ENCODE data around the gene SUGCT.
"Not testable (repeated sequence)": the region's sequence is repeated elsewhere in the genome, so short reads cannot be mapped to it uniquely, and the experiment has no call there.

The SUGCT gene

DNA sequence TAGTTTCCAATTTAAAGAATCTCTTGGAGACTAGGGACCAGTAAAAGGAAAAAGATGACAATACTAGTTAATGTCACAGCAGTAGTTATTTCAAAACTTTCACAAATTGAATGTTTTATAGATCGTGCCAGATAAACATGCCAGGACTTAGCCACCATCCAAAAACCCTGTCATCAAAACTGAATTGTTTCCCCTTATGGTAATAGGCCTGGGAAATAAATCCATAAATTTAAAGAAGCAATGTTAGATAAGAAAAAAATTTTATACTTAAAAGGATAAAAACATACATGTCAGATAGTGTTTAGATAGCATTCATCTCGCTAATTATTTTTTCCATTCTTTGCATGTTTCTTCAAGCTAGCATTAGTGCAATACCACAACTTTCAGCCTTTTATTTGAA, 71.2 kb downstream of the SUGCT start:
- no peak for DNase-seq

DNA sequence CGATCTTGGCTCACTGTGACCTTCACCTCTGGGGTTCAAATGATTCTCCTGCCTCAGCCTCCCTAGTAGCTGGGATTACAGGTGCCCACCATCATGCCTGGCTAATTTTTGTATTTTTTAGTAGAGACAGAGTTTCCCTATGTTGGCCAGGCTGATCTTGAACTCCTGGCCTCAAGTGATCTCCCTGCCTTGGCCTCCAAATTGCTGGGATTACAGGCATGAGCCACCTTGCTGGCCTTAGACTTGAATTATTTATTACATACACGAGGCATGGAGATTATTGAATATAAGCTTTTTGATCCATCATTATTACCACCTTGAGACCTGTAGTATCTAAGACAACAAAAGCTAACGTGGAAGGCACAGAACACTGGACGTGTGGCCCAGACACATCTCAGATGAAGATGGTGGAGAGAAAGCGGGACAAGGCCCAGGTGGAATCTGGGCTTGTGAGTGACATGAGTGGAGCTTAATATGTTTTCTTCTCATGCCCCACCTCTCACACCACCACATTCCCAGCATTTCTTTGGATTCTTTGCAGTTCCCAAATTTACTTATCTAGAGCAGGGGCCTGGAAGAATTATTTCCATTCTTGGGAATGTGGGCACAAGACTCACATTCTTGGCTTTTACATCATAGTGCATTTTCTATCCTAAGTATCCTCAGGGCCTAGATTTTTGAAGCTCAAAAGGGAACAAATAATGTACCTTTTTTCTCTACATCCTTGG, 76.6 kb downstream of the SUGCT start:
- DNase-seq: no peak

DNA sequence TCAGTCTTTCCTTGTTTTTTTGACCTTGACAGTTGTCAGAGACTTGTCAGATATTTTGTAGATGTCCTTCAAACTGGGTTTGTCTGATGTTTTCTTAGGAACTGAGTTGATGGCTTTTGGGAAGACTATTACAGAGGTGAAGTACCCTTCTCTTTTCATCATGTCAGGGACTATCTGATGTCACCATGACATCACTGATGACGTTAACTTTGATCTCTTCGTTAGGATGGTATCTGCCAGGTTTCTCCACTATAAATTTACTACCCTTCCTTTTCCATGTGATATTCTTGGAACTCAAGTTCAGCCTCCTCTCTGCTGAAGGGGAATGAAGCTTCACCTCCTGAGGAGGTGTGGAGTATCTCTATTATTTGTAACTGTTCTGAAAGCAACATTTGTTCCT, 78.5 kb downstream of the SUGCT start:
- no peak for DNase-seq

DNA sequence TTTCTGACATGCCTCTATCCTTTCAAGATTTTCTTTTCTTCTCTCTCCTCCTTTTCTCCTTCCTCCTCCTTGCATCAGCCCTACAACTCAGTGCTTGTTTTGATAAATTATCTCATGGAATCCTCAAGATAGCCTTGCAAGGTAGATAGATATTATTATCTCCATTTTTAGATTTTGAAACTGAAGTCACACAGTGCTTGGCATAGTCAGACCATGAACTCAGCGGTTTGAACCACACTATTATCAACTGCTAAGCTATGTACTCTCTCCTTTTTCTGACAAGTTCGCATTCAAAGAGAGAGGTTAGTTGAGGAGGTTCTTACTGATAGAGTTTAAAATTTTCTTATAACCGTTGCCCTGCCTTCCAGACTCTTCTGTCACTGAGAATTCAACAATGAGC, 79.1 kb downstream of the SUGCT start:
- no peak for DNase-seq

DNA sequence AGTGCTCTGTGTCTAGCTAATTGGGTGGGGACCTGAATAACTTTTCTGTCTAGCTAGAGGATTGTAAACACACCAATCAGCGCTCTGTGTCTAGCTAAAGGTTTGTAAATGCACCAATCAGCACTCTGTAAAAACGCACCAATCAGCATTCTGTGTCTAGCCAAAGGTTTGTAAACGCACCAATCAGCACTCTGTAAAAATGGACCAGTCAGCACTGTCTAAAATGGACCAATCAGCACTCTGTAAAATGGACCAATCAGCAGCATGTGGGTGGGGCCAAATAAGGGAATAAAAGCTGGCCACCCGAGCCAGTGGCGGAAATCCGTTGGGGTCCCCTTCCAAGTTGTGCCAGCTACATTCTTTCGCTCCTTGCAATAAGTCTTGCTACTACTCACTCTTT, 83.8 kb downstream of the SUGCT start:
- DNase-seq: not testable (repeated sequence)

DNA sequence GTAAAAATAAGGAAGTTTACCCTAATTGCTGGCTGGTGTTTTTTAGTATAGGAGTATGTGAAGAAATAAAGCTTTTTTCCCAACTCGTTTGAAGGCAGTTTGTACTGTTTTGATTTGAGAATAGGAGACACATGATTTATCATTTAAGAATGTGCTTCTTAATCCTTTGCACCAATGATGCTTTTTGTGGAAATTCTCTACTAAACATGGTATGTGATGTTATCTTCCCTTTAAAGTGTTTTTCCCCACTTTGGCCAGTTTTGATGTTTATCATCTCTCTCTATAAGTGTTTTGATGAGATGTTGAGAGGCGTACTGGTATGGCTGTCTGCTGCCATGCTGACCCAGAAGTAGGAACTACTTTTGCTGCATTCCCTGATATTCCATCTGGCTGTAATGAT, 85.1 kb downstream of the SUGCT start:
- no peak for DNase-seq

DNA sequence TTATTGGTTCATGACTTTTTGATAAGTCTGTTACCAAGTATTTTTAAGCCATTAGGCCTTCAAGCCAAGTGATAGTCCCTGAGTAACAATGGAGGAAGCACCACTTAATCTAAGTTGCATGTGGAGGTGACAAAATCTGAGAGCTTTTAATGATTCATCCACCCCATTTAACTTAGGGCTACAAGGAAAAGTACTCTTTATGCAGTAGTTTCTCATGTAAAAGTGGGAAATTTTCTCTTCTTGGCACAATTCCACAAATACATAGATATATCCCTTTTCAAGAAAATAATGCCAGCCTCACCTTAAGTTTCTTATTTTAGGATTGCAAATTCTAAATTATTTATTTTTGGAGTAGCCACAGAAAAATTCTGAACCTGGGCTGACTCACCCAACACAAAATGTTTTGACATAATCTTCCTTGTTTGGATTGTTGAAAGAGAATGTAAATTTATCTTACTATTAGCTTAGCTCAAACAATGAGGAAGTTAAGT, 85.7 kb downstream of the SUGCT start:
- no peak for DNase-seq

DNA sequence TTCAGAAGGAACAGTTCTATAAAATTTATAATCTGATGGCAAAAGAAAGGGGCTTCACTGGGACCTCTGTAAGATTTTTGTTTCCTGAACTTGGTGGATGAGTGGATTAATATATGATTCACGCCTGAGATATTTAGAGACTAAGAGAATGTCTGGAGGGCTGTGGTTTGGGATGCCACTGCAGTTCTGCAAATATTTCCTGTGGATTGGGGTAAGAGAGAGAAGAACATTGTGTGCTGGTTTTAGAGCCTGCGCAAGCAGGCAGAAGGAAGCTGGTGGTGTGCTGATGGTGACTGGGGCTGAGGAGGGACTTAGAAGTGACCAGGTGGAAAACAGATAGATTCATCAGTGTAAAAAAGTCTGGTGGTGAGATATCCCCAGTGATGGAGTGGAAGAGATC, 87.0 kb downstream of the SUGCT start:
- no peak for DNase-seq

DNA sequence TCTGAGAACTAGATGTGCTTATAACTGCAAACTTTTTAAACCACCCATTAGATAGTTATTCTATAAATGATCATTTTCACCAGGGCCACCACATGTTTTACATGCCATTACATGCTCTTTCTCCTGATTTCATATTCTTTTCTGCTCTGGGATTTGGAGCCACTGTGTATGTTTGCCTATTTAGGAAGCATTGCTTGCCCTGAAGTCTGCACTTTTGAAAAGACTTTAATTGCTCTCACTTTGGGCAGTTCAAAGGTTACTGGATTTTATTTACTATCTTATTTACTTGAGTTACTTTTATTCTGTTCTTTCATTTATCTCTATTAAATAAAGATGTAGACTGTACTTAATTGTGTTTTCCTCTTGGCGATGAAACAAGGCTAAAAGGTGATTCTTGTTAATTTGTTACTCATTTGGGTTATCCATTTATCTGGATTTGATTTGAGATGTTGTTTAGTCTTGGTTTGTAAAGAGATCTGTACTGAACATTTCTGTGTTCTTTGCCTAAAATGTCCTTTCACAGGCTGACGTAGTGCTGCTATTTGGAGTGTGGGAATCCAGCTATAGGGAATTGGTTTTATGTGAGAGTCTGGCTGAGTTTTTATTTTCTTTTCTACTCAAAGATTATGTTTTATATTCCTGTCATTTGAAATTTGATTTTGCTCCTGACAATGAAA, 88.8 kb downstream of the SUGCT start:
- no peak for DNase-seq

DNA sequence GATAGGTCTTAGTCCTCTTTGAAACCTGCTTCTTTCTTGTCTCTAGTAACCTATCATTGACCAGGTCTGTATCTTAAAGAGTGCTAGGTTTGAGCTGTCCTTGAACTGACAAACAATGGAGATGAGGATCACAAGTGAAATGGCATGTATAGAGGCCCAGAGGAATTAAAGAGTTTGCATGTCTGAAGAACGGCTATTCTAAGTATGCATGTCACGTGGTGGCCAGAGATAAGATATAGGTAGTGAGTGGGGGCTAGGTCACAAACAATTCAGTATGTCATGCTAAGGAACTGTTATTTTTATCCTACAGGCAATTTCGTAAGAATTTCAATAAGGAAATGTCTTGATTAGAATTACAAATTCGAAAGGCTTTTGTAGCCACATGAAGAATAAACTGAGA, 95.3 kb downstream of the SUGCT start:
- no peak for DNase-seq

DNA sequence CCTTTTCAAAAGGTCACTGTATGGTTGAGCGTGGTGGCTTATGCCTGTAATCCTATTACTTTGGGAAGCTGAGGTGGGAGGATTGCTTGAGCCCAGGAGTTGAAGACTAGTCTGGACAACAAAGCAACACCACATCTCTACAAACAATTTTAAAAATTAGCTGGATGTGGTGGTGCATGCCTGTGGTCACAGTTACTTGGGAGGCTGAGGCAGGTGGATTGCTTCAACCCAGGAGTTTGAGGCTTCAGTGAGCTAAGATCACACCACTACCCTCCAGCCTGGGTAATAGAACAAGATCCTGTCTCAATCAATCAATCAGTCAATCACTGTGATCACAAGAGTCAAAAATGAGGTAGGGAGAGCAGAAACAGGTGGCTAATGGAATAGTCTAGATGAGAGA, 97.0 kb downstream of the SUGCT start:
- DNase-seq: no peak

DNA sequence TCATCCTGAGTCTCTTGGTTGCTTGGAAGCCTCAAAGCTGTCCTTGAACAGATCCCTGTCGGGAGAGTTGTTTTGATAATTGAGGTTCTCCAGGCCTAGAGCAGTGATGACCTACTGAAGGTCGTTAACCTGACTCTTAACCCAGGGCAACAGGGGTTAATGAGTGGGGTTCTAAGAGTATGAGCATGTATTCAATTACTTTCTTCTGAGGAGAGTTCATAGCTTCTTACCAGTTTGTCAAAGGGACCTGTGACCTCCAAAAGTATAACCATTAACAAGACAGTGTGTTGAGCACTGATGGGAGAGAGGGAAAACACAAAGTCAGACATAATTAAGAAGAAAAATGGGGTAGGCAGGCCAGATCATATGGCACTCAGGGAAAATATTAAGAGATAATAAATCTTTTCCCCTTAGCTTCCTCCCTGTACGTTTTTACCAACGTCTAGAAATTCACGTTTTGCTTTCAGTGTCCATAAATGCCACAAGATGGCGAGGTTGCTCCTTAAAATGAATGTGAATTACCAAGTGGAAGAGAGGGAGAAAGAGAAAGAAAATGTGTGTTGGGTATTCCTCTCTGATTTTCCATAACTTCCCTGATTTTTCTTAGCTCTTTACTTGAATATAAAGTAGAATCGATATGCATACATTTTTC, 97.6 kb downstream of the SUGCT start:
- no peak for DNase-seq

DNA sequence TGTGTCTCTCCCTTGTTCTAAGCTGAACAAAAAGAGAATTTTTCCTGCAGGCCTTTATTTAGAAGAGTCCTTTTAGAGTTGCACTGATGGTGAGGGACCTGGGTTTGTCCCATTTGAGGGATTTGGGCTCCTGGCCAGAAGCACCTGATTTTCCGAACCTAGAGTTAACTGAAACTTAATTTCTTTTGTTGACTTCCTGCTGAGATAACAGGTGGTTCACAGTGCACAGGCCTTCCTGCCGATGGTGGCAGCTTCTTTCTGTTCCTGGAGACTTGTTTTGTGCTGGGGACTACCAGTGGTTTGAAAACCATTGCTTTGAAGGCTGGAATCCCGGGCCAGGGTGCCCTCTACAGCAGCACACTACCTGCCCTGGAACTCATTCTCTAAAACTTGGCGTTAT, 99.2 kb downstream of the SUGCT start:
- DNase-seq: no peak

DNA sequence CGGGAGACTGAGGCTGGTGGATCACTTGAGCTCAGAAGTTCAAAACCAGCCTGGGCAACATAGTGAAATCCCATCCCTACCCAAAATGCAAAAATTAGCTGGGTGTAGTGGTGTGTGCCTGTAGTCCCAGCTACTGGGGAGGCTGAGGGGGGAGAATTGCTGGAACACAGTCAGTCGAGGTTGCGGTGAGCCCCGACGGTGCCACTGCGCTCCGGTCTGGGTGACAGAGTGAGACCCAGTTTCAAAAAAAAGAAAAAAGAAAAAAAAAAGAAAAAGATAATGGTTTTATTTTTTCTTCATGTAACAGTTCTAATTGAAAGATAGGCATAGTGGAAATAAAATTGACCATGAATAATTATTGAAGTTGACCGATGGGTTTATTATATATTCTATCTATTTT, 99.9 kb downstream of the SUGCT start:
- no peak for DNase-seq

DNA sequence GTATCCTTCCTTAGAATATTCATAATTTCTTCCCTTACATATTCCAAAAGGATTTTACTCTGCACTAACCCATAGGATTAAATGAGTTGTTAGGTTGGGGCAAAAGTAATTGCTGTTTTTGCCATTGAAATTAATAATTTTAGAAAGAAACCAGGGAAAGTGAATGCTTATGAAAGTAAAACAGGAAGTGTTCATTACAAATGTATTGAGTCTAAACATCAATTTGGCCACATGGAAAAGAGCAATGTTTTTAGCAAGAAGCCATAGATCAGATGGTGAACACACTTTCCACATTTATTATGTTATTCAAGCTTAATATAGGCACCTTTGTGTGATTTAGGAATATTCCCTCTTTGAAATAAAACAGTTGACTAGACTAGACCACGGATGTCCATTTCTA, 102.9 kb downstream of the SUGCT start:
- no peak for DNase-seq

DNA sequence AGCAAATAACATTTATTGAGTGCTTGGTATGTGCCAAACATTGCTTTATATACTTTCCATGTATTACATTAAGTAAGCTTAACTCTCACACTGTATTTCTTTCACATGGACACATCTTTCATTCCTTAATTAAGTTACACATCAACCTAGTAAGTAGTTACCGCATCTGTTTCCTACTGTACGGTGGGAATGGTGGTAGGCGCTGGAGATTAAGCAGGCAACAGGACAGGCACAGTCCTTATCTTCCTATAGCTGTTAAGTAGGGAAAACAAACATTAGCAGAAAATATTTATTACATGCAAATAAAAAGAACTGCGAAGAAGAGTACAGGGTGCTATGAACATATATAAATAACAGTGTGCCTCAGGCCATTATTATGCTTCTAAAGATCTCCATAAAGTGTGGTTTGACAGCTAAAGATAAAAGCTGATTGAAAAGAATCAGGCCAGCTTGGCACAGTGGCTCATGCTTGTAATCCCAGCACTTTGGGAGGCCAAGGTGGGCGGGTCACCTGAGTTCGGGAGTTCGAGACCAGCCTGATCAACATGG, 105.0 kb downstream of the SUGCT start:
- DNase-seq: no peak

DNA sequence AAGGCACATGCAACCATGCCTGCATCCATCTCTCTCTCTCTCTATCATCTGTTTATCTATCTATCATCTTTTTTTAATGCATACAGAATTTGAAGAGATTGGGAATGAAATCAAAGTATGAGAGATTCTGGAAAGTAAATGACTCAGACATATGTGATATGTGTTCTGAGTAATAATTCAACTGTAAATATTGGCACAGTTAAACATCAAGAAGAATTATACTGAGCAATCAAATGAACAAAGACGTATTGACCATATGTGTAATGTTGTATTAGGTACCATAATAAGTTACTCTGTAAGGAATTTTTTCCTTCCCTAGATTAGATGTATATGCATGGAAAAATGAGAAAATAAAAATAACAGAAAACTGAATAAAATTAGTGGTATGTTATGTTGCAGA, 108.3 kb downstream of the SUGCT start:
- DNase-seq: no peak

DNA sequence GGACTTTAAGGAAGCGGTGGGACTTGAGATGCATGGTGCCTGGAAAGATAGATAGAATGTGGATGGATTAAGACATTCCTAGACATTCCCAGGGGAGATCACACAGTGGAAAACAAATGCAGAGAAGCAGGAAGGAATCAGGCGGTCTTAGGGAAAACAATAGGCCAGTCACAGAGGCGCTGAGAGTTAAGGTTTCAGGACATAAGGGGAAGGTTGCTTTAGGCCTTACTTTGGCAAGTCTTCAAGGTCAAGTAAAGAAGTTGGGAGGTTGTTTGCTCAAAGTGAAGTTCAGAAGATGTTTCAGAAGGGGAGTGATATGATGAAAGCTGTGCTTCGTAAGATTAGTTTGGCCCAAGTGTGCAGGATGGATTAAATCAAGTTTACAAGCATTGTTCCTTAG, 109.4 kb downstream of the SUGCT start:
- no peak for DNase-seq

DNA sequence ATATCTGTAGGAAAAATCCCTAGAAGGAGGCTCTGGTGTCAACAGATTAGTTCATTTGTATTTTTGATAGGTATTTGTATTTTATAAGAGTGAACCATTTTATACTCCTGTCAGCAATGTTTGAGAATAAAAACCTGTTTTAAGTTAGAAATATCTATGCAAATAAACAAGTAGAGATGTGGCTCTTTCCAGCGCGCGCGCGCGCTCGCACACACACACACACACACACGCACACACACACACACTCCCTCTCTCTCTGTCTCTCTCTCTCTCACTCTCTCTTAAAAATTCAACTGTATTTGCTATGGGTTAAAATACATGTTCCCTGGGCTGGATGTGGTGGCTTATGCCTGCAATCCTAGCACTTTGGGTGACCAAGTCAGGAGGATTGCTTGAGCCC, 113.9 kb downstream of the SUGCT start:
- no peak for DNase-seq

DNA sequence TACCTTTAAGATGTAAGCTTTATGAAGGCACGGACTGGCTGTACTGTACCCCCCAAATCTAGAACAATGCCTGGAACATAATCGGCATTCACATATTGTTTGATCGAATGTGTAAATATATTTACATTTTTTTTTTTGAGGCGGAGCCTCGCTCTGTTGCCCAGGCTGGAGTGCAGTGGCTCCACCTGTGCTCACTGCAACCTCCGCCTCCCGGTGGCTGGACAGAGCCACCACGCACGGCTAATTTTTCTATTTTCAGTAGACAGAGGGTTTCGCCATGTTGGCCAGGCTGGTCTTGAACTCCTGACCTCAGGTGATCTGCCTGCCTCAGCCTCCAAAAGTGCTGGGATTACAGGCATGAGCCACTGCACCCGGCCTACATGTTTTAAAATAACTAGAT, 118.6 kb downstream of the SUGCT start:
- DNase-seq: not testable (repeated sequence)

DNA sequence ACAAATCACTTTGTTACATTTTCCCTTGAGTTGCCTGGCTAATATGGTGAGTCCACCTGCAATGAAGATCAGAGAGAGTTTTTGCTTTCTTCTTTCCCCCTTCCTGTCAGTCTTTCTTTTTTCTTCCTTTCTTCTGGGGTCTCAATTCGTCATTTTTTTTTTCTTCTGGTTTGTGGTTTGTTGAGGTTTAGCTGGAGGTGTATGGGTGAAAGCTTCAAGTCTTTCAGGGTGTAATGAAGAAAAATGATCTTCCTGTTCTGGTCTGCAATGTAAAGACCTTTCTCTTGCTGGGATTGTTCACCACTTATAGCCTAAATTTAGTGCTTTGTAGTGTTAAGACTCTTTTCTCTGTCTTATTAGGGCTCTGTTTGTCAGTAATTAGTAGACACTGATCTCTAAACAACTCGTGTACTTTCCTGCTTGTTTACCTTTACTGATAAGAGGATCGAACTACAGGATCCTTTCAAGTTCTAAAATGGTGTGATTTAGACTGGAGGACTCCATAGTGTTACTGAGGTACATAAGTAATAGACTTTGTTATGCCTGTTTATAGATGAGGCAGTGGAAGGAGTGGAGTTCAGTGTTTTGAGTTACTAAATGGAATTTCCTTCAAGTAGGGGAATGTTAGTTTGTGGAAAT, 129.1 kb downstream of the SUGCT start:
- no peak for DNase-seq

DNA sequence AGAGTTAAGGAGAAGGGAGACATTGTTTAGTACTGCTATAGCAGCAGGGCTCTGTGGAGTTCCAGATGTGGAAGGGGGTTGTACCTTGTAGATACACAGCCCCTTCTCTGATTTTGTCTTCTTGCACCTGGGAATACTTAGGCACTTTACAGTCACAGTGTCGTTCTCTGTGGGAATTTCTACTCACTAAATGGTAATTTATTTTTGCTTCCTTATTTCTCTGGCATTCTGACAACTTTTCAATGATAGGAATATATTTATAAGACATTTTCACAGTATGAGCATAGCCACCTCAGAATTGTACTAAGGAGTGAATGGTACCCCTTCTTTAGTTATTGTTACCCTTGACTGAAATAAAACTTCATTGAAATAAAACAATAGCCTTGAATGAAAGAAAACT, 132.8 kb downstream of the SUGCT start:
- no peak for DNase-seq

DNA sequence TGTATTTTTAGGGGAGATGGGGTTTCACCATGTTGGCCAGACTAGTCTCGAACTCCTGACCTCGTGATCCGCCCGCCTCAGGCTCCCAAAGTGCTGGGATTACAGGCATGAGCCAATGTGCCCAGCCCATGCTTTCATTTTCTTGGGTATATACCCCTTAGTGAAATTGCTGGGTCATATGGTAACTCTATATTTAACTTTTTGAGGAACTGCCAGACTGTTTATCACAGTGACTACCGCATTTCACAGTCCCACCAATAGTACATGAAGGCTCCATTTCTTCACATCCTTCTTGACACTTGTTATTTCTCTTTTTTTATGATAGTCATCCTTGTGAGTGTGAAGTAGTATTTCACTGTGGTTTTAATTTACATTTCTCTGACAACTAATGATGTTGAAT, 134.0 kb downstream of the SUGCT start:
- DNase-seq: not testable (repeated sequence)
